ENCODE results near the gene ANKRD10. TPM values are rescaled to one million over a fixed set of nuclear protein-coding genes. Genes with fewer than 3 reads are reported as not detected.
"Not testable (repeated sequence)": the region's sequence is repeated elsewhere in the genome, so short reads cannot be mapped to it uniquely, and the experiment has no call there.

Gene ANKRD10
- polyA plus RNA-seq, 1 donor: 172 TPM

DNA sequence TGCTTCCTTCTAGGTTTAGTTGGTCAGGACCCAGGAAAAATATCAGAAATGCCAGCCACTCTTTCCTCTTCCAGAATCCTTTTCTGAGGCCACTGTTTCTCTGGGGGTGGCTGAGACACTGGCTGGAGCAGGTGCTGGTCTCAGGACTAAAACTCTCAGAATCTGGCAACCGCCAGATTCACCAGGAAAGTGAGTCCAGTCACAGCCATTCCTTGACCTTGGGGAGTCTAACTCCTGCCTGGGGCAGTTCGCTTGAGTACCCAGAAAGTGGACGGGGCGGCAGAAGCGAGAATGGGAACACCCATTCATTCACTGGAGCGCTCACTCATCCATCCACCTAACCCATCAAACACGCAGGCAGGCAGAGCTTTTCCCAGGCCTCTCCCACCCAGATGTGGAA lies 40.7 kb upstream of the ANKRD10 start:
- H3K4me3 ChIP-seq (ENCODE audit: low read length); H3K36me3 ChIP-seq (ENCODE audit: control insufficient read depth, insufficient read depth, low read length); DNase-seq; H3K4me1 ChIP-seq (ENCODE audit: control insufficient read depth, insufficient read depth, low read length); H3K27ac ChIP-seq (ENCODE audit: low read length); H3K9me3 ChIP-seq (ENCODE audit: control insufficient read depth, low read depth, low read length); H3K27me3 ChIP-seq (ENCODE audit: control insufficient read depth, insufficient read depth, low read length): not testable (repeated sequence)
- no CpG with 5 or more reads among the region's 7 CpGs for WGBS (ENCODE audit: insufficient coverage, low lambda C conversion rate)

DNA sequence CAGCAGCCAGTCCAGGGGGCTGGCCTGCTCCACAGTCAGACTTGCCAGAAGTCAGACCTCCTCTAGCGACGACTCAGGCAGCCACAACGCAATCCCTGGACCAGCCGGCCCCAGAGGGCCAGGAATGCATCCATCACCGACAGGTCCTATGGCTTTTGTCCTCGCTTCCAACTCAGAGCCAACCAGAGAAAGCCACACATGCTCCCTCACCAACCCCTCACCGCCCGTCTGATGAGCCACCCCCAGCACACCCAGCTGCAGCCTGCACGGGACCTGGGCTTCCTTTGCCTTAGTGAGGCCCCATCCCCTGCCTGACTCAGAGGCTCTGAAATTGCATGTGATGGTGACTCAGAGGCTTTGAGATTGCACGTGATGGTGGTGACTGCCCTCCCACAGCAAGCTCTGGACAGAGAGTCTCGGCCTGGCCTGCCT lies 40.2 kb upstream of the ANKRD10 start:
- H3K36me3 ChIP-seq (ENCODE audit: control insufficient read depth, insufficient read depth, low read length); H3K9me3 ChIP-seq (ENCODE audit: control insufficient read depth, low read depth, low read length); H3K27me3 ChIP-seq (ENCODE audit: control insufficient read depth, insufficient read depth, low read length); H3K27ac ChIP-seq (ENCODE audit: low read length); H3K4me3 ChIP-seq (ENCODE audit: low read length); H3K4me1 ChIP-seq (ENCODE audit: control insufficient read depth, insufficient read depth, low read length): not testable (repeated sequence)
- peak; percentile 63 to 67 for DNase-seq
- WGBS (ENCODE audit: insufficient coverage, low lambda C conversion rate): no CpG with 5 or more reads among the region's 11 CpGs

DNA sequence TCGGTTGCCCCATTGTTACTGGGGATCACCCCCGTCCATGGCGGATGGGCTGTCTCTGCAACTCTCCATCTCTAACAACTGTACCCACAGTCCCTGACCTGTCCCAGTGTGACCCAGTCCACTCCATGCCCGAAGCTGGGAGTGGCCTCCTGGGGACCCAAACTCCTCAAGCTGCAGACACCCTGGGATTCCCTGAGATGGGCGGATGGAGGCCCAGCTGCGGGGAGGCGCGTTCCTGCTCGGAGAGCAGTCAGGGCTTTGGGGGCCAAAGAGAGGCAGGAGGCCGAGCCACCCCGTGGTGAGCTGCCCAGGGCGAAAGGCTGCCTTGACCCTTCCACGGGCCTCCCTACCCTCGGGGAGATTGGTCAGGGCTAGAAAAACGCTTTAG lies 39.7 kb upstream of the ANKRD10 start:
- not testable (repeated sequence) for H3K4me3 ChIP-seq (ENCODE audit: low read length); H3K4me1 ChIP-seq (ENCODE audit: control insufficient read depth, insufficient read depth, low read length); H3K9me3 ChIP-seq (ENCODE audit: control insufficient read depth, low read depth, low read length); H3K27me3 ChIP-seq (ENCODE audit: control insufficient read depth, insufficient read depth, low read length); DNase-seq; H3K27ac ChIP-seq (ENCODE audit: low read length); H3K36me3 ChIP-seq (ENCODE audit: control insufficient read depth, insufficient read depth, low read length)
- no CpG with 5 or more reads among the region's 15 CpGs for WGBS (ENCODE audit: insufficient coverage, low lambda C conversion rate)

- Histone ChIP-seq H3K27ac (ENCODE audit: low read length) (no peak overlapping the region), H3K4me3 (ENCODE audit: low read length) (no peak overlapping the region), H3K4me1 (ENCODE audit: control insufficient read depth, insufficient read depth, low read length) (no peaks in the 10 kb centered on the region), H3K9me3 (ENCODE audit: control insufficient read depth, low read depth, low read length) (peaks cover 5% of the 10 kb centered on the region), H3K36me3 (ENCODE audit: control insufficient read depth, insufficient read depth, low read length) (no peaks in the 10 kb centered on the region), H3K27me3 (ENCODE audit: control insufficient read depth, insufficient read depth, low read length) (peaks cover 4% of the 10 kb centered on the region)
- DNase-seq: no peak
- no CpG with 5 or more reads among the region's 14 CpGs for WGBS (ENCODE audit: insufficient coverage, low lambda C conversion rate)
These were observed 39.1 kb upstream of the ANKRD10 start for GRCh38 chr13:110953833-110954532.

DNA sequence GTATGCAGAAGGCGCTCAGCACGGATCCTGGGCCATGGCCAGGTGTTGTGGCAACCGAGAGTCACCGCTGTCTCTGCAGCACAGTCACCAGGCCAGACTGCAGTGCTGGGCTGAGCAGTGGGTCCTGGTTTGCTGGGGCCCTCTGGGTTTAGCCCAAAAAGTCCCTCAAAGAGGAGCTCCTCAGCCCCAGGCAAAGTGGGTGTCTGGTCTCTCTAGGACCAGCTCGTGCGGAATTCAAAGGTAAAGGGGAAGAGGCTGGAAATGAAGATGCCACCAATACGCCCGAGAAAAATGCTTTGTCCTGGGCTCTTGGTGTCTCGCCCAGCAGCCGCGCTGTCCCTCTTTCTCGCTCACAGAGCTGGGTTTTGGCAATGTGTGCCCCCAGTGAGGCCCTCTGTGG lies 38.5 kb upstream of the ANKRD10 start:
- no CpG with 5 or more reads among the region's 12 CpGs for WGBS (ENCODE audit: insufficient coverage, low lambda C conversion rate)
- Histone ChIP-seq H3K36me3 (ENCODE audit: control insufficient read depth, insufficient read depth, low read length) (no peaks in the 10 kb centered on the region), H3K9me3 (ENCODE audit: control insufficient read depth, low read depth, low read length) (peaks cover 5% of the 10 kb centered on the region), H3K4me3 (ENCODE audit: low read length) (no peak overlapping the region), H3K27ac (ENCODE audit: low read length) (no peak overlapping the region), H3K27me3 (ENCODE audit: control insufficient read depth, insufficient read depth, low read length) (peaks cover 4% of the 10 kb centered on the region), H3K4me1 (ENCODE audit: control insufficient read depth, insufficient read depth, low read length) (no peaks in the 10 kb centered on the region)
- no peak for DNase-seq

- DNase-seq; H3K4me1 ChIP-seq (ENCODE audit: control insufficient read depth, insufficient read depth, low read length); H3K27ac ChIP-seq (ENCODE audit: low read length); H3K4me3 ChIP-seq (ENCODE audit: low read length); H3K27me3 ChIP-seq (ENCODE audit: control insufficient read depth, insufficient read depth, low read length); H3K9me3 ChIP-seq (ENCODE audit: control insufficient read depth, low read depth, low read length); H3K36me3 ChIP-seq (ENCODE audit: control insufficient read depth, insufficient read depth, low read length): not testable (repeated sequence)
- no CpG with 5 or more reads among the region's 6 CpGs for WGBS (ENCODE audit: insufficient coverage, low lambda C conversion rate)
These were observed 37.3 kb upstream of the ANKRD10 start for GRCh38 chr13:110952135-110952534.

DNA sequence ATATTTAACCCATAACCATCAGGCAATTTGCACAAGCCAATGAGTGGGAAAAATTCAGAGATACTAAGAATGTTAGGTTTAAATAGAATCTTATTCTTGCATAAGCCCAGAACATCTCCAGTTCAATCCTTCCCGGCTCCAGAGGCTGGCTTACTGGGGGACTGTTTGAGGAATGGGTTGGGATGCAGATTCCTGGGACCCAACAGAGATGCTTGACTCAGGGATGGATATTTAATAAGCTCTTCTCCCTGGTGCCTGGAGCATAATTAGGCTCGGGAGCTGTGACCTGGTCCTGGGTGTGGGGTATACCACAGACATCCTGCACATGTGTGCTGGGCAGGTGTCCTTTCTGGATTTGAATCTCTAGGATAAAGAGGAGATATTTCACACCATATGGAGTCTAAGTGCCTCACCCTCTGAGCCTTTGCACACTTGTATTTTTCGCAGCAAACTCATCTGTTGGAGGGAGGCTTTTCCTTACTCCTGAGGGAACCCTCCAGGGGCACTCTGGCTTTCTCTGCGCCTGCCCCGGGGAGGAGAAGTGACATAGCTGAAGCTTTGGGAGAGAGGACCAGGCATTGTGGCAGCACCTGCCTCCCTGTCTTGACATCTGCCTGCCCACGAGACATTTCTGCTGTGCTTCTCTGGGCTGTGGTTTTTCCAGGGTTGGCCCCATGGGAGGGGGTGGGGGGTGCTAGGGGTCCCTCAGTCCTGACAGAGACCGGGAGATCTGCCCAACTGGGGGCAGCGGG lies 36.1 kb upstream of the ANKRD10 start:
- Histone ChIP-seq H3K4me3 (ENCODE audit: low read length) (no peak overlapping the region), H3K27me3 (ENCODE audit: control insufficient read depth, insufficient read depth, low read length) (peaks cover 4% of the 10 kb centered on the region), H3K36me3 (ENCODE audit: control insufficient read depth, insufficient read depth, low read length) (no peaks in the 10 kb centered on the region), H3K27ac (ENCODE audit: low read length) (no peak overlapping the region), H3K4me1 (ENCODE audit: control insufficient read depth, insufficient read depth, low read length) (no peaks in the 10 kb centered on the region), H3K9me3 (ENCODE audit: control insufficient read depth, low read depth, low read length) (no peaks in the 10 kb centered on the region)
- no CpG with 5 or more reads among the region's 8 CpGs for WGBS (ENCODE audit: insufficient coverage, low lambda C conversion rate)
- no peak for DNase-seq

GRCh38 chr13:110950356-110950755 lies 35.5 kb upstream of the ANKRD10 start:
- Histone ChIP-seq H3K4me1 (ENCODE audit: control insufficient read depth, insufficient read depth, low read length) (no peaks in the 10 kb centered on the region), H3K36me3 (ENCODE audit: control insufficient read depth, insufficient read depth, low read length) (no peaks in the 10 kb centered on the region), H3K27me3 (ENCODE audit: control insufficient read depth, insufficient read depth, low read length) (peaks cover 4% of the 10 kb centered on the region), H3K27ac (ENCODE audit: low read length) (no peak overlapping the region), H3K9me3 (ENCODE audit: control insufficient read depth, low read depth, low read length) (no peaks in the 10 kb centered on the region), H3K4me3 (ENCODE audit: low read length) (no peak overlapping the region)
- no peak for DNase-seq
- 86% methylated on average over 5 of the region's 8 CpGs for WGBS (ENCODE audit: insufficient coverage, low lambda C conversion rate)

DNA sequence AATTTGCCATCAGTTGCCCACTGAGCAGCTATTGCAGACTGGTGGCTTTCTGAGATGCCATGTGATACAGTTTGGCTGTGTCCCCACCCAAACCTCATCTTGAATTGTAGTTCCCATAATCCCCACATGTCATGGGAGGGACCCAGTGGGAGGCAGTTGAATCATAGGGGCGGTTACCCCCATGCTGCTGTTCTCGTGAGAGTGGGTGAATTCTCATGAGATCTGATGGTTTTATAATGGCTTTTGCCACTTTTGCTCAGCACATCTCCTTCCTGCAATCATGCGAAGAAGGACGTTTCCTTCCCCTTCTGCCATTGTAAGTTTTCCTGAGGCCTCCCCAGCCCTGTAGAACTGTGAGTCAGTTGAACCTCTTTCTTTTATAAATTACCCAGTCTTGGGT lies 34.8 kb upstream of the ANKRD10 start:
- WGBS (ENCODE audit: insufficient coverage, low lambda C conversion rate): no CpG with 5 or more reads among the region's 4 CpGs
- Histone ChIP-seq H3K27ac (ENCODE audit: low read length) (no peak overlapping the region), H3K27me3 (ENCODE audit: control insufficient read depth, insufficient read depth, low read length) (peaks cover 4% of the 10 kb centered on the region), H3K4me3 (ENCODE audit: low read length) (no peak overlapping the region), H3K36me3 (ENCODE audit: control insufficient read depth, insufficient read depth, low read length) (no peaks in the 10 kb centered on the region), H3K4me1 (ENCODE audit: control insufficient read depth, insufficient read depth, low read length) (no peaks in the 10 kb centered on the region), H3K9me3 (ENCODE audit: control insufficient read depth, low read depth, low read length) (no peaks in the 10 kb centered on the region)
- no peak for DNase-seq

DNA sequence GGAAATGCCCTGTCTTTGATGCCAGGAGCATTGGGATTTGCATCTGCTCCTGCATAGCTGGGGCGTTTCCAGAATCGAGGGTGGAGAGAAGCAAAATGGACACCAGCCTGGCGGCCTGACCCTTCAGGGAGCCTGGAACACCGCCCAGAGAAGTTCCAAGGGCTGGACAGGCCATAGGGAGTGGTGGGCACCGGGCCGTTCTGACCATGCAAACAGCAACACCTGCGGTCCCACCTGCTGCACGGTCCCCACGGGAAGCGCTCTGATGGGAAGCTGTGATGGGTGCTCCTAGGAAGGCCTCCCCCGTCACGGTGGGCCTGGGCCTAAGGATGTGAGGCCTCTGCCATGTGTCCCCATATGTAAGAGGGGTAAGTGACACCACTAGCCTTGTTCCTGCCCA lies 34.2 kb upstream of the ANKRD10 start:
- Histone ChIP-seq H3K27ac (ENCODE audit: low read length) (no peak overlapping the region), H3K4me3 (ENCODE audit: low read length) (no peak overlapping the region), H3K36me3 (ENCODE audit: control insufficient read depth, insufficient read depth, low read length) (no peaks in the 10 kb centered on the region), H3K9me3 (ENCODE audit: control insufficient read depth, low read depth, low read length) (no peaks in the 10 kb centered on the region), H3K4me1 (ENCODE audit: control insufficient read depth, insufficient read depth, low read length) (no peaks in the 10 kb centered on the region), H3K27me3 (ENCODE audit: control insufficient read depth, insufficient read depth, low read length) (peaks cover 4% of the 10 kb centered on the region)
- WGBS (ENCODE audit: insufficient coverage, low lambda C conversion rate): no CpG with 5 or more reads among the region's 12 CpGs
- no peak for DNase-seq

GRCh38 chr13:110947338-110947737 lies 32.5 kb upstream of the ANKRD10 start:
- no CpG with 5 or more reads among the region's 10 CpGs for WGBS (ENCODE audit: insufficient coverage, low lambda C conversion rate)

More at GRCh38 chr13:110947338-110947737, 32.5 kb upstream of the ANKRD10 start:
- not testable (repeated sequence) for H3K27ac ChIP-seq (ENCODE audit: low read length); H3K27me3 ChIP-seq (ENCODE audit: control insufficient read depth, insufficient read depth, low read length); H3K36me3 ChIP-seq (ENCODE audit: control insufficient read depth, insufficient read depth, low read length); H3K9me3 ChIP-seq (ENCODE audit: control insufficient read depth, low read depth, low read length); DNase-seq; H3K4me3 ChIP-seq (ENCODE audit: low read length); H3K4me1 ChIP-seq (ENCODE audit: control insufficient read depth, insufficient read depth, low read length)
